Superior temporal gyrus (tissue), 1 donor: Measurements from ENCODE around the gene CNTN2.

Experiments
- DNase-seq: peaks from one replicate; pipeline ENCODE4 v3.0.0-alpha.2; 2016; ENCODE audit errors: extremely low spot score

Gene CNTN2

GRCh38 chr1:205124726-205125125 is 81.7 kb downstream of the CNTN2 start:
- DNase-seq, result no peak

- DNase-seq, result no peak
Observed at GRCh38 chr1:205127646-205128045, 84.6 kb downstream of the CNTN2 start.
